Uterus (tissue), 2 donors: Measurements from ENCODE around the gene TSPAN18.

ENCODE experiments used
- POLR2A ChIP-seq, 2 donors: fragments of 450-650 bp; IDR thresholded peaks; one replicate each; pipeline ENCODE4 v1.6.1; 2016; ENCODE audit warnings: antibody characterized with exemption in 2 of 2, mild to moderate bottlenecking in 1 of 2, moderate library complexity in 1 of 2
- TF ChIP-seq, protein P1 (sequence below), 4 experiments: fragments of 200-600 bp in 2 of 4; fragments of 450-650 bp in 2 of 4; sonication (generic) in 2 of 4; IDR thresholded peaks; one replicate each; pipeline ENCODE4 v1.5.1; 2016 to 2019; ENCODE audit warnings: antibody characterized with exemption in 4 of 4, mild to moderate bottlenecking in 2 of 4, moderate library complexity in 1 of 4

DNA sequence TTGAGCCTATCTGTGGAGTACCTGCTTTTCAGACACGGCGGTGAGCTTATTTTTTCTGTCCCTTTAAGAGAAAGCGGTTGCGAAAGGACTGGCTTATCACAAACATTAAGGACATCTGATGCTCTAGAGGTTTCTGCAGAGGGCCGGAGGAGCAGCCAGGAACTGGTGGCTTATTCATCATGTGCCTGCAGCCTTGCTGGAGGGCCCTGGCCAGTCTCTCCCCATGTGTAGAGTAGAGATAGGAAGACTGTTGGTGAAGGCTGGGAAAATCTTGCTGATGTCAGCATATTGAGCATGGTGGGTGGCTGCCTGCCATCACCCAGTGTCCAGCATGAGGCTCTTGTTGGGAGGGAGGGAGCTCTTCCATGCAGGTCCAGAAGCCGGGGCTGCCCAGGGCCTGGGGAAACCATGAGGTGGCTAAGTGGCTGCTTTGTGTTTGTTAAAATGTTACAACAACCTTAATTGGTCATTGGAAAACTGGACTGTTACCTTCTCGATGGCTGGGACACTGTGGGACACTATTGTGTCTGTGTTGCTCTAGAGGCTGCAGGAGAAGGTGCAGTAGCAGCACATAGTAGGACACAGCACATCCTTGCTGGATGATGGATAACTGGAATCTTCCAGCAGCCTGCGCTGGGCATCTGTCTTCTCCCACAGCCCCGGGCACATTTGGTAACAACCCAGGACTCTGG lies 54.3 kb downstream of the TSPAN18 start:
- TF ChIP-seq POLR2A (IDR thresholded peaks at IDR 0.05) = no peak
- TF ChIP-seq, protein P1, sequence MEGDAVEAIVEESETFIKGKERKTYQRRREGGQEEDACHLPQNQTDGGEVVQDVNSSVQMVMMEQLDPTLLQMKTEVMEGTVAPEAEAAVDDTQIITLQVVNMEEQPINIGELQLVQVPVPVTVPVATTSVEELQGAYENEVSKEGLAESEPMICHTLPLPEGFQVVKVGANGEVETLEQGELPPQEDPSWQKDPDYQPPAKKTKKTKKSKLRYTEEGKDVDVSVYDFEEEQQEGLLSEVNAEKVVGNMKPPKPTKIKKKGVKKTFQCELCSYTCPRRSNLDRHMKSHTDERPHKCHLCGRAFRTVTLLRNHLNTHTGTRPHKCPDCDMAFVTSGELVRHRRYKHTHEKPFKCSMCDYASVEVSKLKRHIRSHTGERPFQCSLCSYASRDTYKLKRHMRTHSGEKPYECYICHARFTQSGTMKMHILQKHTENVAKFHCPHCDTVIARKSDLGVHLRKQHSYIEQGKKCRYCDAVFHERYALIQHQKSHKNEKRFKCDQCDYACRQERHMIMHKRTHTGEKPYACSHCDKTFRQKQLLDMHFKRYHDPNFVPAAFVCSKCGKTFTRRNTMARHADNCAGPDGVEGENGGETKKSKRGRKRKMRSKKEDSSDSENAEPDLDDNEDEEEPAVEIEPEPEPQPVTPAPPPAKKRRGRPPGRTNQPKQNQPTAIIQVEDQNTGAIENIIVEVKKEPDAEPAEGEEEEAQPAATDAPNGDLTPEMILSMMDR (IDR thresholded peaks at IDR 0.05) = no peak
